GM12878 (cell line): Measurements from ENCODE around the gene A3GALT2. TPM values are rescaled to one million over a fixed set of nuclear protein-coding genes. Genes with fewer than 3 reads are reported as not detected.

ENCODE experiments used
- ATAC-seq: fragments of 200-7000 bp; cut with Tn5 transposase; 3 replicates; pipeline ENCODE4 v1.9.1; 2020; ENCODE audit warnings: mild to moderate bottlenecking, moderate library complexity
- BruUV-seq: library from RNA; stranded (reverse); fragments of 400-500 nt; replicated peaks from 2 replicates; lab custom pipeline; 2021; lab: Mats Ljungman, UMichigan
- CTCF ChIA-PET: fragments of 300-600 bp; sonication (Branson Sonifier 250); formaldehyde crosslinking; extraction: SDS; loops from one replicate; lab custom pipeline; 2021; ENCODE audit warnings: inconsistent platforms; lab: Yijun Ruan, JAX
- POLR2A ChIA-PET: fragments of 350-600 bp; formaldehyde crosslinking; extraction: SDS; loops from one replicate; lab custom pipeline; 2021; ENCODE audit warnings: inconsistent platforms; lab: Charles Lee
- RAD21 ChIA-PET: fragments of 300-600 bp; sonication (Branson Sonifier 250); formaldehyde crosslinking; loops from one replicate; lab custom pipeline; 2023; ENCODE audit warnings: antibody characterized with exemption; ENCODE audit not compliant: unreplicated experiment; lab: Charles Lee
- SMC1A ChIA-PET: fragments of 300-600 bp; sonication (Branson Sonifier 250); formaldehyde crosslinking; loops from one replicate; lab custom pipeline; 2023; ENCODE audit not compliant: unreplicated experiment, uncharacterized antibody; lab: Charles Lee
- DNase-seq: peaks from one replicate; pipeline ENCODE4 v3.0.0-alpha.2; 2011; ENCODE audit warnings: low read depth, low spot score
- FAIRE-seq: peaks from 3 replicates; lab custom pipeline; 2011; peaks lifted over from hg19 to GRCh38; lab: Jason Lieb, UNC
- H2AFZ ChIP-seq: 2 replicates; pipeline ENCODE4 v1.6.0; 2011; ENCODE audit warnings: low read depth, low read length, control low read depth; ENCODE audit not compliant: control insufficient read depth
- H3K27ac ChIP-seq: 2 replicates; pipeline ENCODE4 v1.5.1; 2011; ENCODE audit warnings: control low read depth; ENCODE audit not compliant: control insufficient read depth, insufficient read depth
- H3K27me3 ChIP-seq, 2 experiments: replicated peaks in 1 of 2; 2 replicates each; pipeline versions ENCODE4 v1.6.0 to v1.6.1; 2011; ENCODE audit warnings: low read length in 1 of 2; ENCODE audit not compliant: control insufficient read depth in 2 of 2, insufficient read depth in 2 of 2
- H3K36me3 ChIP-seq, 2 experiments: 2 replicates each; pipeline ENCODE4 v1.5.1; 2011; ENCODE audit warnings: low read length in 1 of 2; ENCODE audit not compliant: control insufficient read depth in 2 of 2, insufficient read depth in 2 of 2
- H3K4me1 ChIP-seq: 2 replicates; pipeline ENCODE4 v1.6.1; 2011; ENCODE audit warnings: mild to moderate bottlenecking, low read length, moderate library complexity, mixed read lengths; ENCODE audit not compliant: control insufficient read depth, insufficient read depth
- H3K4me2 ChIP-seq: 2 replicates; pipeline ENCODE4 v1.6.0; 2011; ENCODE audit warnings: control low read depth; ENCODE audit not compliant: control insufficient read depth, insufficient read depth
- H3K4me3 ChIP-seq: fragments of 200-600 bp; sonication (generic); 2 replicates; pipeline ENCODE4 v1.5.1; 2016
- H3K79me2 ChIP-seq: 2 replicates; pipeline ENCODE4 v1.6.0; 2011; ENCODE audit warnings: low read length; ENCODE audit not compliant: control insufficient read depth, insufficient read depth
- H3K9ac ChIP-seq: 2 replicates; pipeline ENCODE4 v1.8.0; 2011; ENCODE audit warnings: low read length, control low read depth, mixed read lengths; ENCODE audit not compliant: control insufficient read depth, insufficient read depth
- H3K9me3 ChIP-seq: replicated peaks from 3 replicates; pipeline ENCODE4 v1.5.1; 2011; ENCODE audit warnings: mild to moderate bottlenecking, low read length; ENCODE audit not compliant: control insufficient read depth, insufficient read depth
- H4K20me1 ChIP-seq: 2 replicates; pipeline ENCODE4 v1.6.0; 2011; ENCODE audit not compliant: control insufficient read depth, insufficient read depth
- EED ChIP-seq: sonication (generic); IDR thresholded peaks from 2 replicates; pipeline ENCODE4 v1.6.1; 2016; ENCODE audit warnings: antibody characterized with exemption, low read depth
- ESRRA ChIP-seq: IDR thresholded peaks from 2 replicates; pipeline ENCODE4 v1.6.1; 2012; ENCODE audit warnings: mild to moderate bottlenecking, low read length, improper control_type of control experiment
- ETV6 ChIP-seq, 2 experiments: fragments of 450-650 bp in 1 of 2; IDR thresholded peaks in 1 of 2; conservative IDR thresholded peaks in 1 of 2; 2 replicates each; pipeline ENCODE4 v1.6.1; 2014; ENCODE audit warnings: antibody characterized with exemption in 1 of 2, borderline replicate concordance in 1 of 2, low read depth in 1 of 2, mild to moderate bottlenecking in 1 of 2, moderate library complexity in 1 of 2
- HDGF ChIP-seq: fragments of 450-650 bp; IDR thresholded peaks from 2 replicates; pipeline ENCODE4 v1.6.1; 2016; ENCODE audit warnings: antibody characterized with exemption
- IRF4 ChIP-seq: IDR thresholded peaks from 2 replicates; pipeline ENCODE4 v1.6.1; 2011; ENCODE audit warnings: low read depth, low read length
- KLF5 ChIP-seq: fragments of 450-650 bp; IDR thresholded peaks from 2 replicates; pipeline ENCODE4 v1.6.1; 2014; ENCODE audit warnings: mild to moderate bottlenecking; ENCODE audit not compliant: partially characterized antibody
- NFXL1 ChIP-seq: fragments of 450-650 bp; IDR thresholded peaks from 2 replicates; pipeline ENCODE4 v1.6.1; 2017; ENCODE audit warnings: antibody characterized with exemption, mild to moderate bottlenecking, borderline replicate concordance
- NR2C2 ChIP-seq: IDR thresholded peaks from 2 replicates; pipeline ENCODE4 v1.6.1; 2011; ENCODE audit warnings: borderline replicate concordance, low read depth; ENCODE audit not compliant: control insufficient read depth, insufficient read length
- PAX5 ChIP-seq: IDR thresholded peaks from 2 replicates; pipeline ENCODE4 v1.6.1; 2011; ENCODE audit warnings: low read depth, low read length, borderline replicate concordance
- PAX8 ChIP-seq: fragments of 450-650 bp; IDR thresholded peaks from 2 replicates; pipeline ENCODE4 v1.6.1; 2017; ENCODE audit warnings: mild to moderate bottlenecking, moderate library complexity
- SKIL ChIP-seq: fragments of 450-650 bp; IDR thresholded peaks from 2 replicates; pipeline ENCODE4 v1.6.1; 2017; ENCODE audit warnings: mild to moderate bottlenecking, low read depth, inconsistent platforms; ENCODE audit not compliant: poor library complexity, severe bottlenecking
- SMC3 ChIP-seq: IDR thresholded peaks from 2 replicates; pipeline ENCODE4 v1.6.1; 2011; ENCODE audit warnings: low read length, improper control_type of control experiment, borderline replicate concordance
- SREBF2 ChIP-seq: IDR thresholded peaks from 2 replicates; pipeline ENCODE4 v1.6.1; 2012; ENCODE audit warnings: mild to moderate bottlenecking, low read length
- TCF3 ChIP-seq: IDR thresholded peaks from 2 replicates; pipeline ENCODE4 v1.6.1; 2012; ENCODE audit warnings: low read depth, mild to moderate bottlenecking, low read length, borderline replicate concordance; ENCODE audit not compliant: insufficient read depth
- WRNIP1 ChIP-seq: IDR thresholded peaks from 2 replicates; pipeline ENCODE4 v1.6.1; 2011; ENCODE audit warnings: low read depth, low read length, improper control_type of control experiment, borderline replicate concordance
- YBX1 ChIP-seq: fragments of 450-650 bp; IDR thresholded peaks from 2 replicates; pipeline ENCODE4 v1.6.1; 2016; ENCODE audit warnings: antibody characterized with exemption
- ZNF622 ChIP-seq: fragments of 450-650 bp; IDR thresholded peaks from 2 replicates; pipeline ENCODE4 v1.6.1; 2017; ENCODE audit warnings: mild to moderate bottlenecking, inconsistent platforms
- WGBS: methylation state at CpG from one replicate; pipeline ENCODE4 v1.1.6; 2016; ENCODE audit warnings: low lambda C conversion rate; ENCODE audit not compliant: insufficient replicate concordance, insufficient coverage; ENCODE audit errors: missing lambda C conversion rate; 5-methylcytosine and 5-hydroxymethylcytosine counted together
- in situ Hi-C: fragments of 300-500 bp; cut with MboI; formaldehyde crosslinking; loops from 9 replicates; pipeline ENCODE4 v1.14.3; 2018; ENCODE audit warnings: mixed read lengths
- intact Hi-C: fragments of 100-400 bp; cut with micrococcal nuclease; formaldehyde crosslinking; loops from one replicate; pipeline ENCODE4 v1.14.2; 2022; ENCODE audit not compliant: unreplicated experiment
- polyA plus RNA-seq, 11 experiments: library from polyadenylated mRNA; depleted of rRNA in 4 of 11; unstranded in 6 of 11; stranded (reverse) in 5 of 11; fragments of >200 nt; fragmentation: Nextera tagmentation in 4 of 11; fragmentation: Illumina TruSeq in 1 of 11; extraction: Ambion mirVana in 4 of 11; extraction: Trizol in 1 of 11; gene quantifications; 1 replicate in 1 of 11; 2 replicates in 10 of 11; pipeline versions ENCODE4 v1.2.1 to v1.2.3, GENCODE V29; 2011 to 2016; ENCODE audit warnings: inconsistent platforms in 2 of 11, missing spikeins in 2 of 11, low read depth in 1 of 11
- total RNA-seq, 4 experiments: library from RNA; depleted of rRNA in 3 of 4; stranded (reverse); fragments of >200 nt in 3 of 4; fragmentation: Illumina TruSeq in 1 of 4; extraction: Trizol in 1 of 4; gene quantifications; 2 replicates each; pipeline versions ENCODE4 v1.2.1 to v1.2.3, GENCODE V29; 2013 to 2021
- TF ChIP-seq, protein P1 (sequence below): fragments of 450-650 bp; IDR thresholded peaks from 2 replicates; pipeline ENCODE4 v1.6.1; 2017; ENCODE audit warnings: borderline replicate concordance
- TF ChIP-seq, protein P2 (sequence below): IDR thresholded peaks from 2 replicates; pipeline ENCODE4 v1.6.1; 2011; ENCODE audit warnings: borderline replicate concordance, low read depth, mild to moderate bottlenecking, moderate library complexity, mixed read lengths, low read length; ENCODE audit not compliant: insufficient read depth; ENCODE audit errors: extremely low read length

The A3GALT2 gene
- total and polyA plus RNA-seq, 10 of the 15 experiments (the other 5 are each of a cell fraction or from before 2014, with no cell fraction given): not detected

DNA sequence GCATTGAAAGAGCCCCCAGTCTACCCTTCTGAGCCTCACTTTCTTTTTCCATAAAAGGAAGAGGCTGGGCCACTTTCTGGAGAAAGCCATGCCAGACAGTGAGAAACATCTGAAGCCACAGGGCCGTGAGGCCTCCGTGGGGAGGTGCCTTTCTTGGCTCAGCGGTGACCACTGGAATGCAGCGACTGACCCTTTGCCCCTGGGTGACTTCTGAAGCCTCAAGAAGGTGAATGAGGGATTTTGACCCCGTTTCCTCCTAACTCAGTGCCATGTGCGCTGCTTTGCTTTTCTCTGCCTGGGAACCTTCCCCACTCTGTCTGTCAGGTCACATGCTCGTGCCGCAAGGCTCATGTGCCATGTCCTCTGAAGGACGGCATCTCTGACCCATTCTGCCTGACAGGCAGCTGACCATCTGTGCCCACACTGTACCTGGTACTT lies 44.7 kb upstream of the A3GALT2 start:
- Histone ChIP-seq H3K9me3 (no peaks in the 10 kb centered on the region), H3K4me2 (no peak overlapping the region), H3K36me3 (no peaks in the 10 kb centered on the region), H3K27me3 (peaks cover 0 to 6% of the 10 kb centered on the region in 2 experiments; a peak in 1 of 4 replicates), H3K4me1 (no peaks in the 10 kb centered on the region), H3K79me2 (no peaks in the 10 kb centered on the region), H3K9ac (no peak overlapping the region), H3K4me3 (no peak overlapping the region), H4K20me1 (no peaks in the 10 kb centered on the region), H3K27ac (no peak overlapping the region), H2AFZ (no peak overlapping the region)
- ChIA-PET RAD21 (interaction anchor here (3.3 to 3.4 kb wide), 2 partner anchors 70 to 106 kb away, joined by 15 to 21 read pairs; partner anchors contain the start of gene ZSCAN20), POLR2A (no interaction called here), SMC1A (interaction anchor here (0.9 to 8.5 kb wide), 4 partner anchors 69 to 106 kb away, joined by 3 to 71 read pairs (median 16); partner anchors contain the start of gene ZSCAN20), CTCF (interaction anchor here (1.2 to 4.3 kb wide), 6 partner anchors 15 to 269 kb away, joined by 3 to 47 read pairs (median 8); no protein-coding TSS in a partner anchor)
- FAIRE-seq (no peak), ATAC-seq (no peak), DNase-seq (no peak)
- in situ Hi-C loops: loop anchor here (5.0 kb wide), 2 partner anchors 68 to 102 kb away; no protein-coding TSS in a partner anchor
- intact Hi-C loops: loop anchor here (5.0 kb wide), 2 partner anchors 148 to 253 kb away; no protein-coding TSS in a partner anchor
- TF ChIP-seq SREBF2 (no peak), YBX1 (no peak), PAX5 (no peak), ETV6 (conservative IDR thresholded peaks at IDR 0.05 in 1 of 2, IDR thresholded peaks at IDR 0.05 in 1 of 2; ENCODE audit: borderline replicate concordance in 1 of 2, low read depth in 1 of 2) (no peak), SKIL (no peak), ESRRA (no peak), IRF4 (no peak), WRNIP1 (no peak), KLF5 (no peak), TCF3 (no peak), EED (no peak), HDGF (no peak), SMC3 (no peak), PAX8 (no peak), NR2C2 (no peak), ZNF622 (no peak), NFXL1 (no peak)
- TF ChIP-seq, protein P1, sequence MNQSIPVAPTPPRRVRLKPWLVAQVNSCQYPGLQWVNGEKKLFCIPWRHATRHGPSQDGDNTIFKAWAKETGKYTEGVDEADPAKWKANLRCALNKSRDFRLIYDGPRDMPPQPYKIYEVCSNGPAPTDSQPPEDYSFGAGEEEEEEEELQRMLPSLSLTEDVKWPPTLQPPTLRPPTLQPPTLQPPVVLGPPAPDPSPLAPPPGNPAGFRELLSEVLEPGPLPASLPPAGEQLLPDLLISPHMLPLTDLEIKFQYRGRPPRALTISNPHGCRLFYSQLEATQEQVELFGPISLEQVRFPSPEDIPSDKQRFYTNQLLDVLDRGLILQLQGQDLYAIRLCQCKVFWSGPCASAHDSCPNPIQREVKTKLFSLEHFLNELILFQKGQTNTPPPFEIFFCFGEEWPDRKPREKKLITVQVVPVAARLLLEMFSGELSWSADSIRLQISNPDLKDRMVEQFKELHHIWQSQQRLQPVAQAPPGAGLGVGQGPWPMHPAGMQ: no peak
- TF ChIP-seq, protein P2, sequence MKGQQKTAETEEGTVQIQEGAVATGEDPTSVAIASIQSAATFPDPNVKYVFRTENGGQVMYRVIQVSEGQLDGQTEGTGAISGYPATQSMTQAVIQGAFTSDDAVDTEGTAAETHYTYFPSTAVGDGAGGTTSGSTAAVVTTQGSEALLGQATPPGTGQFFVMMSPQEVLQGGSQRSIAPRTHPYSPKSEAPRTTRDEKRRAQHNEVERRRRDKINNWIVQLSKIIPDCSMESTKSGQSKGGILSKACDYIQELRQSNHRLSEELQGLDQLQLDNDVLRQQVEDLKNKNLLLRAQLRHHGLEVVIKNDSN: no peak
- 35% methylated on average over 8 of the region's 9 CpGs for WGBS
- BruUV-seq: no TSS peak
